ENCODE measurements around the gene ACTN3.
"Not testable (repeated sequence)": the region's sequence is repeated elsewhere in the genome, so short reads cannot be mapped to it uniquely, and the experiment has no call there.

ACTN3 gene

DNA sequence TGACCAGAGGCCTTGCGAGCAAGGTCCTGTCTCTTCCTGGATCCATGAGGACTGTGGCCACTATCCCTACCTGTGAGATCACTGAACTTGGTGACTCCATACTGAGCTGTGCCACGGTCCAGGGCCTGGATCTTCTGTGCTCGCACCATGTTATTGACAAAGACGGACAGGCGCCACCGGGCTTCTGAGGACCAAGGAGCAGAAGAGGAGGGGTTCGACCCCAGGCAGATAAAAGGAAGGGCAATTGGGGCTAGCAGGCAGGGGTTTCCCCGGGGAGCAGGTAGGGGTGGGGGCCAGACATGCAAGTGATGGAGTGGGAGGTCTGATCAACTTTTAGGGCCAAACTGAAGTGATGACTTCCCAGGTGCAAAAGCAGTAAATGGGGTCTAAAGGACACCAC, 19.5 kb downstream of the ACTN3 start:
- no peak for DNase-seq (ENCODE audit: low read depth)

DNA sequence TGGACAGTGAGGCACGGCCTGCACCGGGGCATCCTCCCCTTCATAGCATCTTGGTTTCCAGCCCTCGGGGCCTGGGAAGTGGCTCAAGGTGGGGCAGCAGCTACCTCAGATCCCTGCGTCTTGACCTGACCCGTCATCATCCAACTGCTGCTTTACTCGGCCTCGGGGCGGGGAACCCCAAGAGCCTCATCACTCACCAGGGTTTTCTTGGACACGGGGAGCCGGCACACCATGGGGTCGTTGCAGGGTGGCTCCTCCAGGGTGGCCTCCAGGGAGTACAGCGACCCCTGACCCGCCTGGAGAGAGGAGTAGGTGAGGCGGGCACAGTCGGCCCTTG, 21.1 kb downstream of the ACTN3 start:
- DNase-seq (ENCODE audit: low read depth): no peak

DNA sequence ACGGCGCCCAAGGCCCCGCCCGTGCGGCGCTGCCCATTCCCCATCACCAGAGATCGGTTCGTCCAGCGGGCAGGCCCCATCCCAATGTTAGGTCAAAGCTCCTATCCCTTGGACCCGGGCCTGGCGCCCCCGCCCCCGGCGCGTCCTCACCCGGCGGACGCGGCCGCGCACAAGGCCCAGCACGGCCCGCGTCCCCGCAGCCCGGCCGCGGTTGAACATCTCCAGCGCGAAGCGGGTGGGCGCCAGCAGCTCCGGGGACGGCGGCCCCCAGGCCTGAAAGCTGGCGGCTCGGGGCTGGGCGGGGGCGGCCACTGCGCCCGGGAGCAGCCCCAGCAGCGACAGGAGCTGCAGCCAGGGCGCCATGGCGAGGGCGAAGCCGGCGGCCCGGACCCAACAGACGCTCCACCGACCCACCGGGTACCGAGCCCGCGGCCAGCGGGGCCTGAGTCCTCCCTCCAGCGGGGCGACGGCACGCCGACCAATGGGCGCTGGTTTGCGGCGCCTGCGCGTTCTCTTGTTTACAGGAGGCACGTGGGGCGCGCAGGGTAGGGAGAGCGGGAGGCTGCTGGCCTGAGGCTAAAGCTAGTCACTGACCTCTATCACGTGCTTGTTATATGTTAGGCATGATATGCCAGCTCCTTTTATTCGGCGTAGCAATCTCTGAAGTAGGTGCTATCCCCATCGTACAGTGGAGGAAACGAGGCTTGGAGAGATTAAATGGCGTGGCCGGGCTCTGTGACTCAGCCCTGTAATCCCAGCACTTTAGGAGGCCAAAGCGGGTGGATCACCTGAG, 21.6 kb downstream of the ACTN3 start, which contains the start of gene CTSF:
Gene CTSF (minus strand): TSS at position 483 of the 793 bp plus-strand sequence. CDS start 120 bp downstream, at position 363.
- DNase-seq (ENCODE audit: low read depth): peak; percentile 61

DNA sequence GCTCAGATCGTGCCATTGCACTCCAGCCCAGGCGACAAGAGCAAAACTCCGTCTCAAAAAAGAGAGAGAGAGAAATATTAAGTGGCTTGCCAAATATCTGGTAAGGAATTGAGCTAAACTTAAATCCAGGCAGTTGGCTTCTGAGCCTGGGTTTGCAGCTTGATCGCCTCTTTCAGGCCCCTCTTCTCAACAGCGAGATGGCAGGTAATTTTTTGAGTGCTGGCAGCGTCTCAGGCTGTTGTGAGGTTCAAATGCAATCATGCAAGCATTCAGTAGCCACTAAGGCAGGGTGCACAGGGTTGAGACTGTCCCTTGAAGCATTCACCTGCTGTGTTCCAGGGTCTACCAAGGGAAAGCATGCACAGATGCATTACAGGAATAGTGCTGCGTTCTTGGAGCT, 22.4 kb downstream of the ACTN3 start:
- no peak for DNase-seq (ENCODE audit: low read depth)

DNA sequence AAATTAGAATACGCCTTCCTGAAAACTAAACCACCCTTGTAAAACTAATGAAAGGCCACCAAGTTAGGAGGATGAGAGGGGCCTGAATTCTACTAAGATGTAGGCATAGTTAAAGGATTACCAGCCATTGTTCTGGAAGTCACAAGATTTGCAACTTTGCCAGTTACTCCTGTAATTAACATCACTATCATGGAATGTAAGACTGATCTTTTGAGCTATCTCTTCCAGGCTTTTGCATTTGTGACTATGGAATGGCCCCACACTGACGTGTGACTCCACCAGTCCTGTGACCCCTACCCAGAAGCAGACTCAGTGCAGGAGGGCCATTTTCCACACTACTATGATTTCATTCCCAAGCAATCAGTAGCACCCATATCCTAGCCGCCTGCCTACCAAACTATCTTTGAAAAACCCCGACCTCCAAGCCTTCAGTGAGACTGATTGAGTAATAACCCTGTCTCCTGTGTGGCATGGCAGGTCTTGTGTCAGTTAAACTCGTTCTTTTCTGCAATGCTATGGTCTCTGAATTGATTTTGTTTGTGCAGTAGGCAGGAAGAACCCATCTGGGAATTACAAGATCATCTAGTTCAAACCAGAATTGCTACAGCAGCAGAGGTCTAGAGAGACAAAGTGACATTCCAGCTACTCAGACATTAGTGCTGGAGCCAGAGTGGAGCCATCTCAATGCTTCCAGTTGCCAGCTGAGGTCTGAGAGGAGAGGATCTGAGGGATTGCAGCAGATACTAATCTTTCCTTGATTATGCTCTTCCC, 23.6 kb downstream of the ACTN3 start:
- DNase-seq (ENCODE audit: low read depth): no peak

DNA sequence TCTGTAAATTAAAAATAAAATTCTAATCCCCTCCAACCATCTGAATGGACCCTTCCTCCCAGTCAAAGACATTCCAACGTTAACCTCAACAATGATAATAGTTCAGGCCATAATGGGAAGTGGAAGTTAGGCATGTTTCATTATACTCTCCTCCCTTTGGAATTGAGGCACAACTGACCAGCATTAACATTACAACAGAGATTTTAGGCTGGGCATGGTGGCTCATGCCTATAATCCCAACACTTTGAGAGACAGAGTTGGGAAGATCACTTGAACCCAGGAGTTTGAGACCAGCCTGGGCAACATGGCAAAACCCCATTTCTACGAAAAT, 24.1 kb downstream of the ACTN3 start:
- no peak for DNase-seq (ENCODE audit: low read depth)

DNA sequence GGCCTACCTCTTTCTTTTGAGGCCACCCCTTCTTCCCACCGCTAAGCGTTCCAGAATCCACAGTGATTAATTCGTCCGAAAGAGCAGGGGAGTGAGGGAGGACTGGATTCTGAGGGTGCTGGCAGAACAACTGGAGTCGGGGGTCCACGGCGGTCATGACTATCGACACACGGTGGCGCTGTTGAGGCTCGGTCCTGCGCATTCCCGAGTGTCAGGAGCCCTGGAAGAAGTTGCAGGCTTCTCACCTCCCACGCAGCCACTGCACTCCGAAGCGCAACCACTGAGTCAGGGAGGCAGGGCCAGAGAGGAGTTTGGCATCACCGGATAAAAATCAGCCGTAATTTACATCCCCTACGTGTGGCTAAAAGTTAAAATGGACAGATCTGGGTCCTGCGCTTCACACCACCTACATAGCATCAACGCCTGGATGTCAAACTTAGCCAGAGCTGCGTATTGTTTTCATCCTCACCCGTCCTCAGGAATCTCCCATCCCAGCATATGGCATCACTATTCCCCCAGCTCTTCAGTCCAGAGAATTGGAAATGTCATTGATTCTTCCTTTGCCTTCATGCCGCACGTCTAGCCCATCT, 32.4 kb downstream of the ACTN3 start:
- DNase-seq (ENCODE audit: low read depth): peak; percentile 71

DNA sequence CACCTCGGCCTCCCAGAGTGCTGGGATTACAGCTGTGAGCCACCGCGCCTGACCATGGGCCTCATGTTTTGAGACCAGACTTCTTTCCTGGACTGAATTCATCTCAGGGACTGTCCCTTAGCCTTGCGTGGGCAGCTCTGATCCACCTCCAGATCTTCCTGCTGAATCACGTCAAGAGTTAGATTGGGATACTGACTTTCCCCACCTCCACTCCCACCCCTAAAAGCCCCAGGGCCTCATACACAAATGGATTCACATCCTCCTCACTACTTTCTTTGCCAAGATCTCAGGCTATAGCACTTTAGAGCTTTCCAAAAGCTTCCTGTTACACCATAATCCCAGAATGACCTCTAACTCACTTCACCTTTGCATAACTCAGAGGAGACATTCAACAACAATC, 34.1 kb downstream of the ACTN3 start:
- DNase-seq (ENCODE audit: low read depth): no peak

DNA sequence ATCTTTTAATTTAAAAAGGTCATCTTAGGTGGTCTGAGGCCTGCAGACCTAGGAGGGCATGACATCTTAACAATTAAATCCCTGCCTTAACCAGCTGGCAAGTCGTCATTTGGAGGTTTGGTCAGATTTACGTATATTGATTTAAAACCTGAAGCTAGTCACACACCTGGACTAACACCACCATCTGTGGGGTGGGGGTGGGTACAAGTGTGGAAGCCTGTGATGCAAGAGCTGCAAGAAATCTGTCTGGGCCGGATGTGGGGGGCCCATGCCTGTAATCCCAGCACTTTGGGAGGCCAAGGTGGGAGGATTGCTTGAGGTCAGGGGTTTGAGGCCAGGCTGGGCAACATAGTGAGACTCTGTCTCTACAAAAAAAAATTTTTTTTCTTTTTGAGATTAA, 34.6 kb downstream of the ACTN3 start:
- DNase-seq (ENCODE audit: low read depth): no peak

DNA sequence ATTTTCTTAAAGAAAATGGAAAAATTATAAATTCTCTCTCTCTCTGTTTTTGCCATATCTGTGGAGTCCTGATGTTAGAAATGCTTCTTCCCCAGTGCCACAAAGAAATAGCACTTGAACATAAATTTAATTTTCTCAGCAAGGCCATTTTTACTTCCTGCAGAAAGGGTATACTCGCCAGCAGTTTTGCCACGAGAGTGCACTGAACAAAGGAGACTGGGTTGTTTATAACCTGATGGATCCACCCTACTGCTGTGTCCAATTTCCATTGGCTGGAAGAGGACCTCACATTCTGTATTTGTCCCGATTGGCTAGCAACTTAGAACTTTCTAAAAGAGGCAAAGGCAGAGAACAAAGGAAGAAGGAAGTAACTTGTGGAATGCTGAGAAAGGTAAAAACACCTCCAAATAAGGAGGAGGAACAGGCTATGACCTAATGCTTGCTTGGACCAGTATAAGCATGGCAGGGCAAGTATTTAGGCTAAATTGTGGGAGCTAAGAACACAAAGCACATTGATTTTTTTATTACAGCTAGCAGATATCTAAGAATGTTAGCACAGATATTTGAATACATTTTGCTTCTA, 36.0 kb downstream of the ACTN3 start:
- not testable (repeated sequence) for DNase-seq (ENCODE audit: low read depth)

DNA sequence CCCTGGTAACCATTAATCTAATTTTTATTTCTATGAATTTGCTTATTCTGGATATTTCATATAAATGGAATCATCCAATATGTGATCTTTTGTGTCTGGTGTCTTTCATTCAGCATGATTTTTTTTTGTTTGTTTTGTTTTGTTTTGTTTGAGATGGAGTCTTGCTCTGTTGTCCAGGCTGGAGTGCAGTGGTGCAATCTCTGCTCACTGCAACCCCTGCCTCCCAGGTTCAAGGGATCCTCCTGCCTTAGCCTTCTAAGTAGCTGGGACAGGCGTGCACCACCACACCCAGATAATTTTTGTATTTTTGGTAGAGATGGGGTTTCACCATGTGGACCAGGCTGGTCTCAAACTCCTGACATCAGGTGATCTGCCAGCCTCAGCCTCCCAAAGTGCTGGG, 38.7 kb downstream of the ACTN3 start:
- DNase-seq (ENCODE audit: low read depth): not testable (repeated sequence)

DNA sequence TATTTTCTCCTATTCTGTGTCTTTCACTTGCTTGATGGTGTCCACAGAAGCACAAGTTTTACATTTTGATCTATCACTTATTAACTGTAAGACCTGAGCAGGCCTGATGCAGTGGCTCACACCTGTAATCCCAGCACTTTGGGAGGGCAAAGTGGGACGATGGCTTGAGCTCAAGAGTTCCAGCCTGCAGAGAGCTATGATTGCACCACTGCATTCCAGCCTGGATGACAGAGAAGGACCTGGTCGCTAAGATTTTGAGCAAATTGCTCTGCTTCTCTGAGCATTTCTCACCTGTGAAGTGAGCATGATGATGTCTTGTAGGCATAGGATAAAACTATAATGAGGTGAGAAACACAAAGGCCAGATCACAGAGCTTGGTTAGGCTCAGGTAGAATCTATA, 39.4 kb downstream of the ACTN3 start:
- no peak for DNase-seq (ENCODE audit: low read depth)

DNA sequence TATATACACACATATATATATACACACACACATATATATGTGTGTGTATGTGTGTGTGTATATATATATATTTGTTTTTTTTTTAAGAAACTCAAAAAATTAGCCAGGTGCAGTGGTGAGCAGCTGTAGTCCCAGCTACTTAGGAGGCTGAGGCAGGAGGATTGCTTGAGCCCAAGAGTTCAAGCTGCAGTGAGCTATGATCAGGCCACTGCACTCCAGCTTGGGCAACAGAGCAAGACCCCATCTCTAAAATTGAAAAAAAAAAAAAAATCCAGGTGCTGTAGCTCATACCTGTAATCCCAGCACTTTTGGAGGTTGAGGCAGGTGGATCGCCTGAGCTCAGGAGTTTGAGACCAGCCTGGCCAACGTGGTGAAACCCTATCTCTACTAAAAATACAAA, 42.6 kb downstream of the ACTN3 start:
- DNase-seq (ENCODE audit: low read depth): not testable (repeated sequence)

DNA sequence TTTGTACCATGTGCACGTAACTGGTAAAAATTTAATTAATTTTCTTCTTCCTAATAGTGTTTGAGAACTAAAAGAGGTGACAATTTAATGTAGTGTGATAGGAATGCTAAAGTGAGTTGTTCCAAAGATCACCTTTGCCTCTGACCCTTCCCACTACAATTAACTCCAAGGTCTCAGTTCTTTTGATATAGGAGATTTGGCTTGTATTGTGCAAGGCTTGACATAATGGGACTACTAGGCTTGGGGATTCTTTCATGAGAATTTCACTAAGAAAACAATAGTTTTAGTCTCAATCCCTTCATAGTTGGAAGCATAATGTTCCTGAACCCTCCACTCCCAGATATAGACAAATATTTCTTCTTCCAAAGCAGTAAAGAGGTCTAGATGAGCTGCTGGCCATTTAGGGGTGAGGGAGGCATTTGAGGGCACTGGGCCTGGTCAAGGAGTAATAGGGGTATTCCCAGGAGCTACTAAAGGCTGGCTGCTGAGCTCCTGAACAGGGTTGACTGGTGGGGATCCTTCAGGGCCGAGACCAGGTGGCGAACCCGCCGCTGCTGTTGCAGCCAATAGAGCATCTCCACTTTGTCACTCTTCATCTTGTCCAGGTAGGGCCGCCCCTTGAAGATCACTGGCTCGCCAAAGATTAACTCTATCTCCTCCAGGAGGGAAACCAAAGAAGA, 43.4 kb downstream of the ACTN3 start:
- no peak for DNase-seq (ENCODE audit: low read depth)

DNA sequence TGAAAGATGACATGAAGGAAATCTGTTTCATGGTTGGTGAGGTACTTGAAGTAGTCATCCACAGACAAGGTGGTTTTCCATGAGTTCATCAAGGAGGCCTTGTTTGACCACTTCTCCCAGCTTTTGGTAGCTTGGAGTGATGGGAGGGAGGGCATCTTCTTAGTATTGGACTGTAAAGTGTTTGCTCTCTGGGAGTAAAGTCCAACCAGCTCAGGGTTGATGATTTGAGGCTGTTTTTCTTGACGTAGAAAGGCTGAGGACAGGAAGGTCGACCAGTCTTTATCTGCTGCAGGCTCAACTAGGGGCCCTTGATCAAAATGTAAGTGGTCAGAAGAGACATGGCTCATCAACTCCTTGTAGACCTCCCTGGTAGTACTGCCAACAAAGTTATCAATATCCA, 44.5 kb downstream of the ACTN3 start:
- no peak for DNase-seq (ENCODE audit: low read depth)

DNA sequence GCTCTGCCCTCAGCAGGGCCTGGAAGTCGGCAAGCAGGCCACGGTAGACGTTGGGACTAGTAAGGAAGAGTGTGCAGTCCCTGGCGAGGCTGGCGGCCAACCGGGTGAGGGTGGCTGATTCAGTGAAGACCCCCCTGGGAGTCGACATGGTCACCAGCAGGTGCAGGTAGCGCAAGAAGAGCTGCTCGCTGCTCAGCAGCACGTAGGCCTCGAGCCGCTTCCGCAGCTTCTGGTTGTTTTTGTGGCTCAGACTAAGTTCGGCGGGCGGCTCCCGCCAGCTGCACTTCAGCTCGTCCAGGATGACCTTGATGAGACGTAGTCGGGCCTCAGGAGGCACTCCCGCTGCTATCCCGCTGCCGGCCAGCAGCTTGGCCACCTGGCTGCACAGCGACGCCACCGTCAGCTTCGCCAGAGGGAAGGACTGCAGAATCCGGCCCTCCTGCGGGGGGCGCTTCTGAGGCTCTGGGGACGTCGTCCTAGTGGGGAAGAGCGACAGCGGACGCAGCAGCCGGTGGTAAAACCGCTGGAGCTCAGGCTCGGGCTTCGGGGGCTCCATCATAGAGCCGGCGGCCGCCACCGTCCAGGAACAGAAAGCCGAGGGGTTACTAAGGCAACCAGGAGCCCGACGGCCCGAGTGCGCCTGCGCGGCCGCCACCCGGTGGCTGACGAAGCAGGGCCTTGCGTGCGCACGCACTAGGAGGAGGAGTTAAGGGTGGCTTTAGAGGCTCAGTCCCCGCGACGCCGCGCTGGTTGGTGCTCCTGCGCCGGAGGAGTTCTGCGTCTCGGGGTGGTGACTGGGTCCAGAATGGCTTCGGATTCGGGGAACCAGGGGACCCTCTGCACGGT, 46.0 kb downstream of the ACTN3 start, which contains the start of the genes CCDC87 and CCS:
Gene CCDC87 (minus strand): TSS at position 607 of the 846 bp plus-strand sequence. CDS start 48 bp downstream, at position 559.
Gene CCS (plus strand): TSS at position 729 of the 846 bp plus-strand sequence. CDS start 77 bp downstream, at position 806.
- peak; percentile 99 for DNase-seq (ENCODE audit: low read depth)

DNA sequence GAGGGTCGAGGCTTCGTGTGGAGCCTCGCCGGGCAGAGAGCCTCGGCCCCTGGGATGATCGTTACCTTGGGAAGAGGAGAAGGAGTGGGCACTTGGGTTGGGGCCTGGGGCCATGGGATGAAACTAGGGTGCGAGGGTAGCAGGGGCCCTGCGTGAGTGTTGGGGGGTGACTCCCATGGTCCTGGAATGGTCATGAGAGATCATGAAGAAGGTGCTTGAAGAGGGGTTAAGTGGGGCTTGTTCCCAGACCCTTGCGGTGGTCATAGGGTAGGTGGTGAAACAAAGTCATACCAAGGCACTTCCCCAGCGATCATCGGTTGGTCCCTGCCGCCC, 46.6 kb downstream of the ACTN3 start:
- DNase-seq (ENCODE audit: low read depth): no peak

DNA sequence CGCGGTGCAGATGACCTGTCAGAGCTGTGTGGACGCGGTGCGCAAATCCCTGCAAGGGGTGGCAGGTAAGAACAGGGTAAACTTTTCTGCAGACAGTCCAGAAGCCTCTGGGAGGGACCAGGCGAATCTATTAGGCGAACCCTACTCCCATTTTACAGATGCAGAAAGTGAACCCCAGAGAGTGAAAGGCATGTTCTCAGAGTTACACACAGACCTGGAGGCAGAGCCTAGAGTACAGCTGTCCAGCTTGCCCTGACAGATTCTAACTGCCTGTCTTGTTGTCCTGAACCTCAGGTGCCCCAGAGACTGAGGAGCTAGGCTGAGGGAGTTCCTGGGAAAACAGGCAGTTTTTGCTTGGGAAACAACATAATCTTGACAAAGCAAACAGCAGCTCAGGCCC, 46.9 kb downstream of the ACTN3 start:
- DNase-seq (ENCODE audit: low read depth): no peak

DNA sequence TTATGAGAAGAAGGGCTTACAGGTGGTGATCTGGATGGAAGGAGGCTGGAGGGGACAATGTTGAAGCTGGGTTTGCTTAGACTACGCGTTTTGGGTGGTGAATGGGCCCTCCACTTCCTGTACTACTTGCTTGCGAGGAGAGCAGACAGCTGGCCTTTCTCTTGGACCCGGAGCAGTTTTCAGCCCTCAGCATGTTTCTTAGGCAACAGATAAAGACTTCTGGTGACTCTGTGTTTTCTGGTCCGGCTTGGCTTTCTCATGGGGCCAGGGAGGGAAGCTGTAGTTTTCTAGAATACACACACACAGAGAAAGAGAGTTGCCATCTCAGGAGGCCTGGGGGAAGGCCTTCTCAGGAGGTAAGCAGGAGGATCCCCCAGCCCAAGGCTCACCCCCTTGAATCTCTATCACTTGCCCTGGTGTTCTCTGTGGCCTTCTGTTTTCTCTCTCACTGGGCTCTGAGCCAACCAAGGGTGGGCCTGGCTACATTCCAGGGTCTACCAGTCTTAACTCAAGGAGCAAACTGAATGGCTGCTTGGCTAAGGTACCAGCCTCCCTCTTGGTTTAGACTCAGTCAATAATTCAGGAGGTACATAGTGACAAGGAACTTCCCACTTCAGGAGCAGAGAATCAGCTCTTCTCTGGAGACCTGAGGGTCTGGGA, 48.7 kb downstream of the ACTN3 start:
- DNase-seq (ENCODE audit: low read depth): no peak

DNA sequence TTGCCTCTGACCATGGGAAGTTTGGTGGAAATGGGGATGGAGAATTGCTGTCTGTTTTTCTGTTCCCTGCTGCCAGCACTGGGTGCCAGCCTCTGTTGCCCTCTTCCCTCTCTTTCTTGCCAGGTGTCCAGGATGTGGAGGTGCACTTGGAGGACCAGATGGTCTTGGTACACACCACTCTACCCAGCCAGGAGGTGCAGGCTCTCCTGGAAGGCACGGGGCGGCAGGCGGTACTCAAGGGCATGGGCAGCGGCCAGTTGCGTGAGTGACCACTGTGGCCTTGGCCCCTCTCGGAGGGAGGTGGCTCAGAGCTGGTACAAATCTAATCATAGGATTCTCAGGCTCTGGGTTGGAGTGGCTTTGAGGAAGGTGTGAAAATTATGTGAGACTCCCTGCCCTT, 52.3 kb downstream of the ACTN3 start:
- DNase-seq (ENCODE audit: low read depth): no peak

DNA sequence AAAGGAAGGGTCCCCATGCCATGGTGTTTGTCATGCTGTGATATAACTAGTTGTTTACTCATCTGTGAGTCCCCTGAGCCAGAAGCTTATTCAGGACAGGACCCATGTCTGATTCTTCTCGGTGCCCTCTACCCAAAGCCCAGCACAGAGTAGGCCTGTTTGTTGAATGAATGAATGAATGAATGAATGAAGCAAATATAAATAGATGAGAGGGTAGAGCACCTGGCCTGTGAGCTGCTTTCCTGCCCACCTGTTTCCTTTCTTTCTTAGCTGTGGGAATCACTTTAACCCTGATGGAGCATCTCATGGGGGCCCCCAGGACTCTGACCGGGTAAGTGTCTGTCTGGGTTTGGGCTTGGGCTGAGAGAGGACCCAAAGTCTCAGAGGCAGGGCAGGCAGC, 53.5 kb downstream of the ACTN3 start:
- no peak for DNase-seq (ENCODE audit: low read depth)
